SIG-M5 treated with dmso at 0.1 percent for 504 hours (cell line): ENCODE measurements around the gene GNAI3.

Experiments
- DNase-seq: peaks from one replicate; lab custom pipeline; 2025; ENCODE audit not compliant: unreplicated experiment; lab: John Stamatoyannopoulos, UW

GNAI3 gene

DNA sequence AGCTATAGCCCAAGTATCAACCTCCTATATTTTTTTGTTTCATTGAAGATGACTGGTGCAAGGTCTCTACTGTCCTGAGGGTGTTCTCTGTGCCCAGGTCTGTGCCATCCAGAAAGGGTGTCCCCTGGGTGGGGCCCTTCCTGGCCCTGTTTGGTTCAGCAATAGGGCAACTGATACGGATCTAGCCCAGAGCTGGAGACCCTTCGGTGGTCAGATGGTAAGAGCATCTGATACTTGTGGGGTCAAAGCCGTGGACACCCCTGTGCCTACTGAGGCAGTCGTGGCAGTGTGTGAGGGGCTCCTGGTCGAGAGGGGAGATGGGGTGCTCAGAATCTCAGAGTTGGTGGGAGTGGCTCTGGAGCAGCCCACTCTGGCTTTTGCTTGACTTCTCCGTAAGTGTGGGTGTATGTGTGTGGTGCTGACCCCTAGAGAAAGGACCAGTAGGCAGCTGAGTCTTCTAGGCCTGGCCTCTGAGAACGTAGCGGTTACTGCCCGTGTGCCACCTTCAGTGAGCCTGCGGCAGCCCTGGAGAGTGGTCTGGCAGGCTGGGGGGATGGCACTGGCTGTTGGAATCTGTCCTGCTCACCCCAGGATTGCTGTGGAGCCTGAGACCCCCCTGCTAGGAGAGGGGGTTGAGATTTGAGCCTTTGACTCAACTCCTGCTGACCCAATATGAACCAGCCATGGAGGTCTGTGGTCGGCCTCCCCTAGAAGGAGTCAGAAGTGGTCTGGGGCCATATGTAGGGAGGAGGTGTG is 73.9 kb downstream of the GNAI3 start:
- no peak for DNase-seq

DNA sequence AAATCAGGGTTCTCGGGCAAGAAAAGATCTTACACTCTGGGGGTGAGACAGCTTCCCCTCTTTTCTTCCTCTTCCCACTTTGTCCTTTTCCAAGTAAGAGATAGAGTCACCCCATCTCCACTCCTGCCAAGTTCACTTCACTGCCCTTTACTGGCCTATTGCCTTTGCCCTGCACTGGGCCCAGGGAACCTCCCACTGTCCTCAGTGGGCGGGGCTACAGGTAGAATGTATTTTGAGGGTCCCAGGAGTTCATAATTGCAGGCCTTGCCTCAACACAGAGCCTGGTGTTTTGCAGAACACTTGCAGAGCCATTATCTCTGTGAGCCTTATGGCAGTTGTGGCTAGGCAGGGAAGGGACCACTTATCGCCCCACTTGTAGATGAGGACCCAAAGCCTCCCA is 74.5 kb downstream of the GNAI3 start:
- no peak for DNase-seq

DNA sequence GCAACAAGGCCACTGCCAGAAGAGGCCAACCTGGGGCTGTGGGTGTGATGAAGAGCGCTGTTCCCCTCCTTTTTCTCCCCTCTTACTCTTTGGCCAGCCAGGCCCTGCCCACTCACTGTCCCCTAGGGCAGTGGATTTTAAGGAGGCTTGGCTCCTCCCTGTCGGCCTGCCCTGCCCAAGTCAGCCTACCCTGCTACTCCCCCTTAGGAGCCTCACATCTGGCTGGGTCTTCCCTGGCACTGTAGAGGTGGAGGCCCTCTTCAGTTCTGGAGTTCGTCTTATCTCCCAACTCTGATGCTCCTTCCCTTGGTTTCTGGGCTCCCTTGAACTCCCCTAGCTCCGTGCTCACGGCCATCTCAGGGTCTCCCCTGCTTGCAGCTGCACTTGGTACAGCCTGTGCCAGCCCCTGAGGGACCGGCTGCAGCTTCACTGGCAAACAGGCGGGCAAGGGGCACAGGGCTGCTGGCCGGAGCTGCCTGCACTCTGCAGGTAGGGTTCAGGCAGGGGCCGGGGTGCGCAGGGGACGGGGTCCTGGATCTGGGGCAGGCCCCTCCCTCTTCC is 75.3 kb downstream of the GNAI3 start:
- DNase-seq: no peak

DNA sequence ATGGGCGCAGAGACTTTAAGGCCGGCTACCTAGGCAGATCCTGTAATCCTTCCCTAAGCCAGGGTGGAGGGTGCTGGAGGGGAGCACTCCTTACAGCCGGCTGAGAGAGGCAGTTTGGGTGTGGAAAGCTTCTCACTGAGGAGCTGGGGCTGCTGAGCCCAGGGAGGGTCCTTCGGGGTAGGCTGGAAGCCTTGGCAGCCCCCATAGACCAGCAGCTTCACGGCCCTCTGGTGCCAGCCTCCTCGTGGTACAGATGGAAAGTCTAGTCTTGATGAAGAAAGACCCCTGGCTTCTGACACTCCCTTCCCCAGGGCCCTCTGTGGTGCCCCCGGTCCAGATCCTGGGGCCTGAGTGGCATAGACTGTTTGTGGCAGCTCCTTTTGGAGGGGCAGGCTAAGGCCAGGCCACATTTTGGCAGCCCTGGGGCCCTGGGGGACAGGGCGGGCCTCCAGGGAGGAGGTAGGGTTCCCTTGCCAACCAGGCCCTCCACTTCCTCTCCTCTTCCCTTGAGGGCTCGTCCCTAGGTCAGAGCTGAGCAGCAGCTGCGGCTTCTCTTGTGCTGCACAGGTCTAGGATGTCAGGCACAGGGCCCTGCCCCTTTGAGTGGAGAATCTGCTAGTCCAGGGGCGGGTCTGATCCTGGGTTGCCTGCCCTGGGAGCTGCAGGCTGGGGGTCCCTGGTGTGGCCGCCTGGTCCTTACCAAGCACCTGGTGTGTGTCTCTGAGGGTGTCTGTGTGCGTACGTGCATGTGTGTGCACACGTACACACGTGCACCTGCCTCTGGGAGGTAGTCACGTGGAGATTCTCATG is 76.0 kb downstream of the GNAI3 start:
- DNase-seq: no peak

DNA sequence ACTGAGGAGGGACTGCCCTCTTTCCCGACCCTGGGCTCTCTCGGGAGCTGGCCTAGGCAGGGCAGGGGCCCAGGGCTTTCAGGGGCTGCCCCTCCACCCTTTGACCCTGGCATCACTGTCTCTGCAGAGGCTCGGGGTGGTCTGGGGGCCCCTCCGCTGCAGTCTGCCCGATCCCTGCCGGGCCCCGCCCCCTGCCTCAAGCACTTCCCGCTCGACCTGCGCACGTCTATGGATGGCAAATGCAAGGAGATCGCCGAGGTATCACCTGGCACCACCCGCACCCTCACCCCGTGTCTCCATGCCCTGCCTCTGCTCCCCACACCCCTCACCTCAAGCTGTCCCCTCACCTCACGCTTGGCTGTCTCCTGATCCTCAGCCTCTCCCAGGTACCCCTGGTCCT is 76.8 kb downstream of the GNAI3 start:
- DNase-seq: no peak

DNA sequence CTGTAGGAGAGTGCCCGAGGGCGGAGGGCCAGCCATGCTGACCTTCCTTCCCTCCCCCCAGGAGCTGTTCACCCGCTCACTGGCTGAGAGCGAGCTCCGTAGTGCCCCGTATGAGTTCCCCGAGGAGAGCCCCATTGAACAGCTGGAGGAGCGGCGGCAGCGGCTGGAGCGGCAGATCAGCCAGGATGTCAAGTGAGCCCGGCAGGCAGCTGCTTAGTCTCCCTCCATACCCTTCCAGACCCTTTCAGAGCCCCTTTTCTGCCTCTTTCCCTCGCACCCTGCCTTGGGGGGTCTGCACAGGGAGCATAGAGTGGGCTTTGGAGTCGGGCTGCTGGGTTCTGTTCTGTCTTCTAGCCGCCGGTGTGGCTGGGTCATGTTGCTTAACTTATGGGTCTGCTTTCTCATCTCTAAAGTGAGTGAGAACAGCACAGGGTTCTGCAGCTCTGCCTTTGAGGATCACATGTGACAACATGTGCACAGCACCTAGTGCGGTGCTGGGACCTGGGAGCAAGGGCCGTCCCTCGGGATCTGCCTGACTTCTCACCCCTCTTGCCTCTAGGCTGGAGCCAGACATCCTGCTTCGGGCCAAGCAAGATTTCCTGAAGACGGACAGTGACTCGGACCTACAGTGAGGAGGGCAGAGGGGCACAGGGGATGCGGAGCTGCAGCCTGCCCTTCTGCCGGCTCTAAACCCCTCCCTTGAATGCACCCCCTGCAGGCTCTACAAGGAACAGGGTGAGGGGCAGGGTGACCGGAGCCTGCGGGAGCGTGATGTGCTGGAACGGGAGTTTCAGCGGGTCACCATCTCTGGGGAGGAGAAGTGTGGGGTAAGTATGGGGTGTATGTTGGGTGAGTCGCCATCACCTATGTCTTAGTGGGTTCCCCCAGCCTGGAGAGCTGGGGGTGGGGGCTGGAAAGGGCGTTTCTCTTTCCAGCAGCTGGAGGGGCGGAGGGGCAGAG is 77.5 kb downstream of the GNAI3 start:
- no peak for DNase-seq

DNA sequence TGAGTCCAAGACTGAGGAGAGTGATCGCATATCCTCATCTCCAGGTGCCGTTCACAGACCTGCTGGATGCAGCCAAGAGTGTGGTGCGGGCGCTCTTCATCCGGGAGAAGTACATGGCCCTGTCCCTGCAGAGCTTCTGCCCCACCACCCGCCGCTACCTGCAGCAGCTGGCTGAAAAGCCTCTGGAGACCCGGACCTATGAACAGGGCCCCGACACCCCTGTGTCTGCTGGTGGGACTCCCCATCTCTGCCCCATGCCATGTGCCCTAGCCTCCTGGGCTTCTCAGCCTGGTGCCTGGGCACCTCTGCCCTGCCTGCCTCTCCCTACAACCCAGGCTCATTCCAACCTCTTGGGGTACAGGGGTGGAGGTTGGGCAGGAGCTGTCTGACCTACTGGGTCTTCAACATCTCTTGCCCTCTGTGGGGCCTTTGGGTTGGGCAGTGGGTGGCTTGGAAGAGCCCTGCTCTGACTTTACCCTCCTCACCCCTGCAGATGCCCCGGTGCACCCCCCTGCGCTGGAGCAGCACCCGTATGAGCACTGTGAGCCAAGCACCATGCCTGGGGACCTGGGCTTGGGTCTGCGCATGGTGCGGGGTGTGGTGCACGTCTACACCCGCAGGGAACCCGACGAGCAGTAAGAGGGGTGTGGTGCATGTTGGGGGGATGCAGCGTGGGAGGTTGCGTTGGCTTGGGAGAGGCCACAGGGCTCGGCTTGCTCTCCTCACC is 78.4 kb downstream of the GNAI3 start:
- DNase-seq: no peak

DNA sequence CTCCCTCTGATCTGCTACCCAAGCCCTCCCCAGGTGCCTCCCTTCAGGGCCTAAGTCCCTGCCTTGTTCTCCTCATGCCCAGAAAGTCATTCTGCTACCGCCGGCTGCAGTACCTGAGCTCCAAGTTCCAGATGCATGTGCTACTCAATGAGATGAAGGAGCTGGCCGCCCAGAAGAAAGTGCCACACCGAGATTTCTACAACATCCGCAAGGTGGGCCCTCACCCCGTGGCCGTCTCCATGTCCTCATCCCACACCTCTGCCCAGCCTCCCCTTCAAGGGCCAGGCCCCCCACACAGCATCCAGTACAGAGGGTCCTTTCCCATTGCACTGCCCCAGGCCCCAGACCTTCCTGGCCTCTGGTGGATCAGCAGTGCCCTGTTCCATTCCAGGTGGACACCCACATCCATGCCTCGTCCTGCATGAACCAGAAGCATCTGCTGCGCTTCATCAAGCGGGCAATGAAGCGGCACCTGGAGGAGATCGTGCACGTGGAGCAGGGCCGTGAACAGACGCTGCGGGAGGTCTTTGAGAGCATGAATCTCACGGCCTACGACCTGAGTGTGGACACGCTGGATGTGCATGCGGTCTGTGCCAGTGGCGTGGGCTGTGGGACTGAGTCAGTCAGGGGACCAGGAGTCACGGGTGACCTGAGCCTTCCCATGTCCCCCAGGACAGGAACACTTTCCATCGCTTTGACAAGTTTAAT is 79.4 kb downstream of the GNAI3 start:
- DNase-seq: no peak

DNA sequence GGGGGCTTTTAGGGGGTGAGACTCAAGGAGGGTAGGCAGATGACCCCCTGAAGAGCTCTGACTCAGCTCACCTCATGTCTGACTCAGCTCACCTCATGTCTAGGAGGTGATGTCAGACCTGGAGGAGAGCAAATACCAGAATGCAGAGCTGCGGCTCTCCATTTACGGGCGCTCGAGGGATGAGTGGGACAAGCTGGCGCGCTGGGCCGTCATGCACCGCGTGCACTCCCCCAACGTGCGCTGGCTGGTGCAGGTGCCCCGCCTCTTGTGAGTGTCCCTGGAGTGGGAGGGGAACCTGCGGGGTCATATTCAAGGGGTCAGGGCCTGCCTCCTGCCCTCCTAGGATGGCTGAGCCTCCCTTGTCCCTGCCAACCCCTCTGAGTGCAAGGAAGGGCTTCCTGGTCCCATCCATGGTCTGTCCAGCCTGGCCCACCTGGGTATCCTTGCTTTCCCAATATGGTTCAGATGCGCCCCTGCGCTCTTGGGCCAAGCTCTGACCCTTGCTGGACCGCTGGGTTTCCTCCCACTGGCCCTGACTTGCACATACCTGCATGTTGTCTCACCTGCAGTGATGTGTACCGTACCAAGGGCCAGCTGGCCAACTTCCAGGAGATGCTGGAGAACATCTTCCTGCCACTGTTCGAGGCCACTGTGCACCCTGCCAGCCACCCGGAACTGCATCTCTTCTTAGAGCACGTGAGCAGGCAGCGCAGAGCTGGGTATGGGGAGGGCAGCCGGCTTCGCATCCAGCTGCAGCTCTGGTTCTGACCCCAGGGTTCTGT is 80.3 kb downstream of the GNAI3 start:
- DNase-seq: no peak

DNA sequence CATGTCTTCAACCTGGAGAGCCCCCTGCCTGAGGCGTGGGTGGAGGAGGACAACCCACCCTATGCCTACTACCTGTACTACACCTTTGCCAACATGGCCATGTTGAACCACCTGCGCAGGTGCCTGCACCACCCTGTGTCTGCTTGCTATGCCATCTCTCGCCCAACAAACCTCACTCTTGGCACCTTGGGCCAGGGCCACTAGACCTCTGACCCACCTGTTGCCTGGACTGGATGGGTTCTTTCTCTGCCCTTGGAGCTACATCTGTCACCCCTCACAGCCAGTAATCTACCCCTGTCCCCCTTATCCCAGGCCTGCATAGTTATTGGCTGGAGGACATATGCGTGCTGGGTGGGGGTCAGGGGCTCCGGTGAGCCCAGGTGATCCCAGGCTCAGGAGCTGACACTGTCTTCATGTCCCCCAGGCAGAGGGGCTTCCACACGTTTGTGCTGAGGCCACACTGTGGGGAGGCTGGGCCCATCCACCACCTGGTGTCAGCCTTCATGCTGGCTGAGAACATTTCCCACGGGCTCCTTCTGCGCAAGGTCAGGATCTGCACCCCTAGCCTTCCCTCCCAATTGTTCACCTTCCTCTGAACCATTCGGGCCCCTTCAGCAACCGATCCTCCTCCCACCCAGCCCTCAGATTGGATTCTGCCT is 81.1 kb downstream of the GNAI3 start:
- no peak for DNase-seq

DNA sequence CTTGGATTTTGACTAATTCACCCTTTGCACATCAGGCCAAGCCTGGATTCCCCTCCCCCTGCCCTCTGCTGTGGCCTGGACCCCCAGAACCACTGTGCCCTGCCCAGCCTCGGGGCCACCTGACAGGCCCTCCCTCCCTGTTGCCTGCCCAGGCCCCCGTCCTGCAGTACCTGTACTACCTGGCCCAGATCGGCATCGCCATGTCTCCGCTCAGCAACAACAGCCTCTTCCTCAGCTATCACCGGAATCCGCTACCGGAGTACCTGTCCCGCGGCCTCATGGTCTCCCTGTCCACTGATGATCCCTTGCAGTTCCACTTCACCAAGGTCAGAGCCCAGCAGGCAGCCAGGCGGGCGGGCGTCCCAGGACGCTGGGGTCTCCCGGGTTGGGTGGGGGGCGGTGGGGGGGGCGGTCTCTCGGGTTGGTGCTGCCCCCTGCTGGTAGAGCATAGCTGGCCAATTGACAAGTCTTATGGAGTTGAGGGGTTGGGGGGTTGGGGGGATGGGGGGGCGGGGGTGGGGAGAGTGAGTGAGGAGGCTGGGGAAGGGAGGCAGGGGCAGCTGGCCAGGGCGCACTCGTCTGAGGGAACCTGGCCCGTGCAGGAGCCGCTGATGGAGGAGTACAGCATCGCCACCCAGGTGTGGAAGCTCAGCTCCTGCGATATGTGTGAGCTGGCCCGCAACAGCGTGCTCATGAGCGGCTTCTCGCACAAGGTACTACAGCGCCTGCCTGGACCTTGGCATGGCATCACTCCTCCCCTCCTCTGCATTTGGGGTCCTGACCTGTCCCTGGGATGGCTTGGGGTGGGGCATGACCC is 81.9 kb downstream of the GNAI3 start:
- DNase-seq: no peak

DNA sequence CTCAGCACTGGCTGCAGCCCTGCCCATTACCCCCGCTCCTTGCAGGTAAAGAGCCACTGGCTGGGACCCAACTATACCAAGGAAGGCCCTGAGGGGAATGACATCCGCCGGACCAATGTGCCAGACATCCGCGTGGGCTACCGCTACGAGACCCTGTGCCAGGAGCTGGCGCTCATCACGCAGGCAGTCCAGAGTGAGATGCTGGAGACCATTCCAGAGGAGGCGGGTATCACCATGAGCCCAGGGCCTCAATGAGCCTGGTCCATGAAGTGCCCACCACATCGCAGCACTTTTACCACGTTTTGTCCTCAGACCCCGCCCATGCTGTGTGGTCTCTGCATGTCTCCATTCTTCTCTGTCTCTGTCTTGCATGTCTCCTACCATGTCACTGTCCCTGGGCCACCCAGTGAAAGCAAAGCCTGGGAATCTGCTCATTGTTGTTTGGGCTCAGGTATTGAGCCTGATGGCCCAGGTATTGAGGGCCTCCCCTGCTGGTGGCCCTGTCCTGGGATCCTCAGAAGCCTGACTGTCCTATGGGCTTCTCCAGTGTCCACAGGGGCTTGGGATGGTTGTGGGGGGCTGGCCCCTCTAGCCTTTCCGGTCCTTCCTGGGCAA is 82.6 kb downstream of the GNAI3 start:
- no peak for DNase-seq

DNA sequence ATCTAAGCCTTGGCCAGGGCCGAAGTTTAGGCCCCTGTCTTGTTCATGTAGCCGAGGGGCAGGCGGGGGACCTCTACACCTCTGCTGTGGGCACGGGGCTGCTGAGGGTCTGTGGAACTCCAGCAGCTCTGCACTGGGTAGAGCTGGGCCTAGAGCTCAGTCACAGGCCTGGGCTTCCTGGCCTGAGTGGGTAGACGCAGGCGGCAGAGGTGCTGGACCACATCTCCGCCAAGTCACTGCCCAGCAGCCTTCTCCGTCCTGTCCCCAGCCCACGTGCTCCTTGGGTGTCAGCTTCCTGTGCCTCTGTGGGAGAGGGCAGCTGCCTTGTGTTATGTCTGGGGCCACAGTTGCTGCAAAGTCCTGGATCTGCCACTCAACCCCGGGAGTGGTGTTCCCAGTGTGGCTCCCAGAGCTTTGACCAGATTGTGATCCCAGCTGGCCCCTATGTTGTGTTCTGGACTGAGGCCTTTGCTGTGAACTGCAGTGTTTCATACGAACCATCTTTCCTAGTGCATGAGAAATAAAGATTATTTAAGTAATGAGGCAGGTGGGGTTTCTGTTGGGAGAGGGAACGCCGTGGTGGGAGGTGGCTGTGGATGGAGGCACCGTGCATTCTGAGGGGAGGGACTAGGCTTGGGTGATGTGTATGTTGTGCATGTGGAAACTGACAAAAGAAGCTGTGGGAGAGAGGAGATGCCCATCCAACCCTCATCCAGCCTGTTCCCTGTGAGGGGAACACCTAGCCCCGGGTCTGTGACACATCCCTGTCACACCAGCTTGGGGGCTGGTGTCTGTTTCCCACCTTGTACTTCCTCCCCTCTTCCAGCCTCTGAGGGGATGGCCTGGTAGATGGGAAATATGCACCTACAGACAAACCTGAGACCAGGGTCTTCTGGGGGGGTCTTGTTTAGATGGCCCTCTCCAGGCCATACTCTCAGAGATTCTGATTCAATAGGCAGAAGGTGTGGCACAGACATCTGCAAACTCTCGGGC is 83.4 kb downstream of the GNAI3 start:
- DNase-seq: no peak

DNA sequence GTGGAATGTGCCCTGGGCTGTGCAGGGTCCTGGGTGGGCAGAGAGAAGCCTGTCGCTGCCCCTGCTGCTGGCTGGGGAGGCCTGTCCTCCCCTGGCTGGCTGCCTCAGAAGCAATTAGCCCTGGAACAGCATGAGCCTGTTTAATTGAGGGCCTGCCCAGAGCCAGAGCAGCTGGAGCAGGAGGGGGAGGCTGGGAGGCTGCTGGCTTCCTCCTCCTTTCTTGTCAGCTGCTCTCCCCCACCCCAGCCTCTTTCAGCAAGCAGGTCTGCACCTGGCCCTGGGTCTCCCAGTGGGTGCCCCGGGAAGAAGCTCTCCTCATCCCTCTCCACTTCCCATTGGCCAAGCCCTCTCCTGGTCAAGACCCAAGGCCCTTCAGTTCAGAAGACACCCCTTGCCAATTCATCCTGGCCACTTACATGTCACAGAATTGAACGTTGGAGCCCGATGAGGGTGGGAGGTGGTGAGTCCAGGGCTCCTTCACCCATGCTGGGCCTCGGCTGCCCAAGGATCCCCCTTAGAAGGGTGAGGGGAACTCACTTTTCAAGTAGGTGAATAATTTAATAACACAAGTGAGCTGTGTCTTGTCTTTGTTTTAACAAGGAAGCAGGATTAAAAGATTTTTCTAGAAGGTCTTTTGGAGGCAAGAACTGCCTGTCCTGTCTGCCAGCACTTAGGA is 84.4 kb downstream of the GNAI3 start:
- DNase-seq: no peak

DNA sequence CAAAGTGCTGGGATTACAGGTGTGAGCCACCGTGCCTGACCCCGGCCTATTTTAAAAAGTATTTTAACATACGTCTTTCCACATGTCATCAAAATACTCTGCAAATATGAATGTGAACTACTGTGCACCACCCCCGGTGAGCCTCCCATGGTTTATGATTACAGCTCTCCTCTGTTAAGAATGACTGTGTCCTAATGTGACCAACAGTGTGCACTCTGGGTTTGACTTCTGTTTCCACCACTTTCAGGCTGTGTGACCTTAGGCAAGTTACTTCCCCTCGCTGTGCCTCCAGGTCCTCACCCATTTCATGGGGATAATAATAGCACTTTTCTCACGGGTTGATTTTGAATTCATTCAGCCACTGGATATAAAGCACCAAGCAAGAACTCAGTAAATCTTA is 85.9 kb downstream of the GNAI3 start:
- DNase-seq: no peak
